Stimulated activated naive B cell treated with anti-CD40 and anti-IgM and Interleukin-4, amounts not matched to agents 10 μg/mL and 1 μg/mL and 100 μg/mL, for 72 hours (primary cell): ENCODE results near the gene CPE.
"Not testable (repeated sequence)": the region's sequence is repeated elsewhere in the genome, so short reads cannot be mapped to it uniquely, and the experiment has no call there.

Experiments
- ATAC-seq, 2 donors: fragments of 150-1000 bp; cut with Tn5 transposase; replicated peaks; 2 replicates each; pipeline ENCODE4 v1.10.0; 2021; ENCODE audit warnings: moderate library complexity in 1 of 2
- DNase-seq: peaks from one replicate; pipeline ENCODE4 v3.0.0; 2021
- H3K27ac Mint-ChIP-seq: one replicate; pipeline ENCODE4 v1.8.0; 2022; ENCODE audit warnings: mild to moderate bottlenecking, mixed read lengths
- H3K27me3 Mint-ChIP-seq, 2 donors: one replicate each; pipeline ENCODE4 v1.8.0; 2022; ENCODE audit warnings: mixed read lengths in 2 of 2
- H3K36me3 Mint-ChIP-seq, 2 donors: one replicate each; pipeline ENCODE4 v1.8.0; 2022; ENCODE audit warnings: mixed read lengths in 2 of 2, mild to moderate bottlenecking in 1 of 2
- H3K4me1 Mint-ChIP-seq, 2 donors: one replicate each; pipeline ENCODE4 v1.8.0; 2022; ENCODE audit warnings: mixed read lengths in 2 of 2, mild to moderate bottlenecking in 1 of 2
- H3K4me3 Mint-ChIP-seq, 2 donors: one replicate each; pipeline ENCODE4 v1.8.0; 2022; ENCODE audit warnings: mild to moderate bottlenecking in 2 of 2, mixed read lengths in 2 of 2, moderate library complexity in 1 of 2
- H3K9me3 Mint-ChIP-seq, 2 donors: one replicate each; pipeline ENCODE4 v1.8.0; 2022; ENCODE audit warnings: mixed read lengths in 2 of 2, mild to moderate bottlenecking in 1 of 2

CPE gene

GRCh38 chr4:165474784-165475705 is 96.2 kb downstream of the CPE start:
- no peak overlapping the region for H3K27ac Mint-ChIP-seq
- no peak for ATAC-seq
- H3K36me3 Mint-ChIP-seq = peaks cover 0 to 4% of the 10 kb centered on the region in 2 donors
- no peaks in the 10 kb centered on the region for H3K4me1 Mint-ChIP-seq
- peaks cover 9 to 12% of the 10 kb centered on the region in 2 donors for H3K9me3 Mint-ChIP-seq
- no peak for DNase-seq
- no peak overlapping the region for H3K4me3 Mint-ChIP-seq
- peaks cover 20 to 36% of the 10 kb centered on the region in 2 donors for H3K27me3 Mint-ChIP-seq

GRCh38 chr4:165475706-165476070 is 96.9 kb downstream of the CPE start:
- no peak overlapping the region for H3K4me3 Mint-ChIP-seq
- H3K27ac Mint-ChIP-seq = no peak overlapping the region
- no peak for ATAC-seq
- H3K36me3 Mint-ChIP-seq = peaks cover 0 to 4% of the 10 kb centered on the region in 2 donors
- peaks cover 13 to 33% of the 10 kb centered on the region in 2 donors for H3K27me3 Mint-ChIP-seq
- no peaks in the 10 kb centered on the region for H3K4me1 Mint-ChIP-seq
- peaks cover 7 to 12% of the 10 kb centered on the region in 2 donors for H3K9me3 Mint-ChIP-seq
- DNase-seq = no peak

- Mint-ChIP-seq H3K4me3 (no peak overlapping the region), H3K27me3 (peaks cover 12 to 30% of the 10 kb centered on the region in 2 donors), H3K4me1 (no peaks in the 10 kb centered on the region), H3K27ac (no peak overlapping the region), H3K36me3 (peaks cover 0 to 4% of the 10 kb centered on the region in 2 donors), H3K9me3 (peaks cover 6 to 12% of the 10 kb centered on the region in 2 donors)
- ATAC-seq (no peak), DNase-seq (no peak)
Measured at GRCh38 chr4:165476214-165477098, 97.6 kb downstream of the CPE start.

GRCh38 chr4:165477799-165478198 is 99.0 kb downstream of the CPE start:
- no peak overlapping the region for H3K27ac Mint-ChIP-seq
- peaks cover 6 to 12% of the 10 kb centered on the region in 2 donors for H3K9me3 Mint-ChIP-seq
- no peak overlapping the region for H3K4me3 Mint-ChIP-seq
- DNase-seq (no peak), ATAC-seq (no peak)
- H3K4me1 Mint-ChIP-seq = no peaks in the 10 kb centered on the region
- H3K36me3 Mint-ChIP-seq = peaks cover 0 to 4% of the 10 kb centered on the region in 2 donors
- peaks cover 12 to 30% of the 10 kb centered on the region in 2 donors for H3K27me3 Mint-ChIP-seq

- Mint-ChIP-seq H3K9me3 (peaks cover 5 to 11% of the 10 kb centered on the region in 2 donors), H3K4me1 (no peaks in the 10 kb centered on the region), H3K4me3 (no peak overlapping the region), H3K27me3 (peaks cover 12 to 30% of the 10 kb centered on the region in 2 donors), H3K36me3 (peaks cover 0 to 3% of the 10 kb centered on the region in 2 donors), H3K27ac (no peak overlapping the region)
- ATAC-seq (no peak), DNase-seq (no peak)
Measured at GRCh38 chr4:165478260-165478659, 99.5 kb downstream of the CPE start.

- Mint-ChIP-seq H3K4me3 (no peak overlapping the region), H3K27me3 (peaks cover 12 to 18% of the 10 kb centered on the region in 2 donors), H3K4me1 (no peaks in the 10 kb centered on the region), H3K9me3 (no peaks in the 10 kb centered on the region), H3K36me3 (no peaks in the 10 kb centered on the region), H3K27ac (no peak overlapping the region)
- no peak for DNase-seq
- no peak for ATAC-seq
Measured at GRCh38 chr4:165481053-165481835, 102.4 kb downstream of the CPE start.

- Mint-ChIP-seq H3K9me3 (no peaks in the 10 kb centered on the region), H3K36me3 (no peaks in the 10 kb centered on the region), H3K27ac (no peak overlapping the region), H3K4me3 (no peak overlapping the region), H3K27me3 (peaks cover 43 to 47% of the 10 kb centered on the region in 2 donors), H3K4me1 (peaks cover 3 to 10% of the 10 kb centered on the region in 2 donors)
- no peak for ATAC-seq
- no peak for DNase-seq
Measured at GRCh38 chr4:165489786-165490185, 111.0 kb downstream of the CPE start.

GRCh38 chr4:165492583-165492982 is 113.8 kb downstream of the CPE start:
- peaks cover 26 to 31% of the 10 kb centered on the region in 2 donors for H3K27me3 Mint-ChIP-seq
- DNase-seq, H3K36me3 Mint-ChIP-seq, ATAC-seq, H3K9me3 Mint-ChIP-seq, H3K4me1 Mint-ChIP-seq, H3K27ac Mint-ChIP-seq, H3K4me3 Mint-ChIP-seq: not testable (repeated sequence)

- Mint-ChIP-seq H3K27ac (no peak overlapping the region), H3K4me3 (peak overlapping the region; percentile 56 to 65), H3K36me3 (no peaks in the 10 kb centered on the region), H3K27me3 (peaks cover 24 to 29% of the 10 kb centered on the region in 2 donors), H3K9me3 (no peaks in the 10 kb centered on the region), H3K4me1 (peaks cover 3 to 10% of the 10 kb centered on the region in 2 donors)
- DNase-seq (peak; percentile 42), ATAC-seq (peak; percentile 96 to 99)
Measured at GRCh38 chr4:165493359-165493758, 114.6 kb downstream of the CPE start.

- H3K4me1 Mint-ChIP-seq = peaks cover 2 to 10% of the 10 kb centered on the region in 2 donors
- DNase-seq = no peak
- H3K27me3 Mint-ChIP-seq = peaks cover 0 to 14% of the 10 kb centered on the region in 2 donors
- H3K4me3 Mint-ChIP-seq = no peak overlapping the region
- H3K9me3 Mint-ChIP-seq = no peaks in the 10 kb centered on the region
- H3K36me3 Mint-ChIP-seq = no peaks in the 10 kb centered on the region
- peak; percentile 43 to 56 for ATAC-seq
- no peak overlapping the region for H3K27ac Mint-ChIP-seq
Measured at GRCh38 chr4:165502916-165503907, 124.4 kb downstream of the CPE start.

- Mint-ChIP-seq H3K36me3 (no peaks in the 10 kb centered on the region), H3K9me3 (no peaks in the 10 kb centered on the region), H3K27ac (no peak overlapping the region), H3K4me3 (no peak overlapping the region), H3K27me3 (peaks cover 0 to 14% of the 10 kb centered on the region in 2 donors), H3K4me1 (peaks cover 2 to 10% of the 10 kb centered on the region in 2 donors)
- DNase-seq = no peak
- no peak for ATAC-seq
Measured at GRCh38 chr4:165504184-165504583, 125.4 kb downstream of the CPE start.

- no peaks in the 10 kb centered on the region for H3K9me3 Mint-ChIP-seq
- no peak for DNase-seq
- no peak for ATAC-seq
- peaks cover 0 to 8% of the 10 kb centered on the region in 2 donors for H3K27me3 Mint-ChIP-seq
- H3K27ac Mint-ChIP-seq = no peak overlapping the region
- H3K36me3 Mint-ChIP-seq = no peaks in the 10 kb centered on the region
- H3K4me3 Mint-ChIP-seq = no peak overlapping the region
- peaks cover 2 to 10% of the 10 kb centered on the region in 2 donors for H3K4me1 Mint-ChIP-seq
Measured at GRCh38 chr4:165505958-165506837, 127.4 kb downstream of the CPE start.
